DOHH2 (cell line): ENCODE measurements around the gene TULP3.

Experiments used
- CTCF ChIP-seq: fragments of 200-600 bp; sonication (generic); IDR thresholded peaks from one replicate; pipeline ENCODE4 v1.5.1; 2014; ENCODE audit warnings: antibody characterized with exemption, mild to moderate bottlenecking, low read depth, low read length; ENCODE audit not compliant: poor library complexity, severe bottlenecking
- EZH2phosphoT487 ChIP-seq: fragments of 200-600 bp; sonication (generic); IDR thresholded peaks from 2 replicates; pipeline ENCODE4 v1.6.1; 2017; ENCODE audit warnings: borderline replicate concordance, mild to moderate bottlenecking, antibody characterized with exemption, low read length, moderate library complexity, mixed read lengths

- TF ChIP-seq CTCF (no peak), EZH2phosphoT487 (no peak)
These were observed 26.5 kb upstream of the TULP3 start for GRCh38 chr12:2864198-2864597.
